Endometrial microvascular endothelial cells (primary cell): ENCODE measurements around the gene TRIM73. TPM values are rescaled to one million over a fixed set of nuclear protein-coding genes. Genes with fewer than 3 reads are reported as not detected.

Experiments
- total RNA-seq: library from RNA; depleted of rRNA; stranded (reverse); fragments of >200 nt; gene quantifications from one replicate; pipeline ENCODE4 v1.2.3, GENCODE V29; 2015; ENCODE audit errors: inconsistent ontology term

The TRIM73 gene
- total RNA-seq, 1 donor from 2014 or later = 0.09 TPM

Other genes with a start within 250 kb of the TRIM73 start
- gene POM121C, start 90.7 kb downstream of the TRIM73 start, total RNA-seq = 10.1 TPM
- not detected for gene SPDYE5, start 96.7 kb downstream of the TRIM73 start, total RNA-seq